ENCODE measurements around the gene BCR.
A peak's percentile ranks its signal among the peaks of the same experiment; 100 is the strongest.

Gene BCR

DNA sequence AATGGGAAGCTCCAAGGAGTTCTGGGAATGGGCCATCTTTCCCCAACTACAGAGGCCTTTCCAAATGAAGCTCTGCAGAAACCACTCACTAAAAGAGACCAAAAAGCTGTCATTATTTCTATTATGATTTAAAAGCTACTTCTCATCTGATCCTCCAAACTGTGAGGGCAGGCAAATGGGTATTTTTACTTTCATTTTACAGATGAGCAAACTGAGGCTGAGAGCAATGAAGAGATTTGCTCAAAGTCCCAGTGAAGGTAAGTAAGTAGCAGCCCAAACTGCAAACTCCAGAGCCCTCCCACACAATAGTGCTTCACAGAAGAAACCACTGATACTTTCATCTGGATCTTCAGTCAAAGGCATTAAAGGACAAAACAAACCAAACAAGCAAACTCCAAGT is 39.9 kb upstream of the BCR start:
- H3K4me2 ChIP-seq = peak overlapping the region; percentile 90

DNA sequence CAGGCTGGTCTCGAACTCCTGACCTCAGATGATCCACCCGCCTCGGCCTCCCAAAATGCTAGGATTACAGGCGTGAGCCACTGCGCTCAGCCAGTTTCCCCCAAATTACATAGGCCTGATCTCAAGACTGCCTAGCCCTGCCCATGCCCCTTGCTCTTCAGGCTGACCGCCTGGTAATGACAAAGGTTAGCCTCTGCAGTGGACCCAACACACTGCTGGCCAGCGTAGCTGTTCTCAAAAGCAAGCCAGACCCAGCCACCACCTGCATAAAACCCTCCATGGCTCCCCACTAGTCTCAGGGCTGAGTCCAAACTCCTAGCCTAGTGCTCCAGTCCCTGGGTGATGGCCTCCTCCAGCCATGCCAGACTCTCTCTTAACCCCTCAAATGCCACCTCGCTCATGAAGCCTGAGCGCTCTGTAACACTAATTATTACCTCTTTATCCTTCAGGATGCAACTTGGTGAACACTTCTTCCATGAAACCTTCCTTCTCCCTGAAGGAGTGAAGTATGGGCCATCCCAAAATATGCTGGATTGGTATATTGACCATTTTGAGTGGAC is 37.7 kb upstream of the BCR start:
- no peak overlapping the region for H3K4me3 ChIP-seq
- H3K27me3 ChIP-seq = no peaks in the 10 kb centered on the region
- no peak overlapping the region for H3K27ac ChIP-seq
- H3K9ac ChIP-seq = no peak overlapping the region
- peak overlapping the region; percentile 90 for H3K4me2 ChIP-seq
- H4K20me1 ChIP-seq = peaks cover 8% of the 10 kb centered on the region
- no peaks in the 10 kb centered on the region for H3K9me3 ChIP-seq
- TF ChIP-seq Cebpa-rat (IDR thresholded peaks at IDR 0.05) = no peak
- H3K36me3 ChIP-seq = no peaks in the 10 kb centered on the region
- peaks cover 88% of the 10 kb centered on the region for H3K4me1 ChIP-seq

More for the DNA sequence above, 39.9 kb upstream of the BCR start:
- Histone ChIP-seq H3K36me3 (no peaks in the 10 kb centered on the region), H3K9me3 (no peaks in the 10 kb centered on the region), H4K20me1 (peaks cover 8% of the 10 kb centered on the region), H3K27me3 (no peaks in the 10 kb centered on the region), H3K4me3 (no peak overlapping the region), H3K9ac (no peak overlapping the region), H3K4me1 (peaks cover 96% of the 10 kb centered on the region), H3K27ac (no peak overlapping the region)
- no peak for TF ChIP-seq Cebpa-rat (IDR thresholded peaks at IDR 0.05)

DNA sequence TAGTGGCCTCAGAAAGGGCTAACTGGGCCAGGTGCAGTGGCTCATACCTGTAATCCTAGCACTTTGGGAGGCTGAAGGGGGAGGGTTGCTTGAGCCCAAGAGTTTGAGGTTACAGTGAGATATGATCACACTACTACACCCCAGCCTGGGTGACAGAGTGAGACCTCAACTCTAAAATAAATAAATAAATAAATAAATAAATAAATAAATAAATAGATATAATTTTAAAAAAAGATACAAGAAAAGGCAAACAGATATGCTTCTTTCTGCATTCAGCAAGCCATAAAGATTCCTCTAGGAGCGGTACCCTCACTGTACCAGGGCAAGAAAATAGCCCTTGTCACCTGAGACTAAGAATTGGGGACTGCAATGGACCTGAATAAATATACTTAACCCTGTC is 37.2 kb upstream of the BCR start:
- Histone ChIP-seq H4K20me1 (peaks cover 7% of the 10 kb centered on the region), H3K27ac (no peak overlapping the region), H3K9ac (no peak overlapping the region), H3K9me3 (no peaks in the 10 kb centered on the region), H3K27me3 (no peaks in the 10 kb centered on the region), H3K4me3 (no peak overlapping the region), H3K4me1 (peaks cover 83% of the 10 kb centered on the region), H3K36me3 (no peaks in the 10 kb centered on the region), H3K4me2 (no peak overlapping the region)
- no peak for TF ChIP-seq Cebpa-rat (IDR thresholded peaks at IDR 0.05)

DNA sequence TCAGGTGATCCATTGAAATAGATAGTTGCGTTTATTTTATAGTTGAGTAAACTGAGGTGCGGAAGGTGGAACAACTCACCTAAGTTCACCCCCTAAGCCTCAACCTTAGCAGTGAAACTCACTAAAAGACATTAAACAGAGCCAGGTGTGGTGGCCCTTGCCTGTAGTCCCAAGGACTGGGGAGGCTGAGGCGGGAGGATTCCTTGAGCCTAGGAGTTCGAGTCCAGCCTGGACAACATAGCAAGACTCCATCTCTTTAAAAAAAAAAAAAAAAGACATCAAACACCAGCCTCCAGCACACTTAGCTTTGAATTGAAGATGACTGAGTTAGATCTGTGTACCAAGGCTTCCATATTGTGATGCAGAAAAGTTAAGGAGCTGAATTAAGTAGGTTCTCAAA is 35.9 kb upstream of the BCR start:
- Histone ChIP-seq H3K4me3 (peak overlapping the region; percentile 61; the same call in 1 of the 2 replicates), H3K9ac (no peak overlapping the region), H3K9me3 (no peaks in the 10 kb centered on the region), H3K36me3 (no peaks in the 10 kb centered on the region), H4K20me1 (no peaks in the 10 kb centered on the region), H3K27me3 (no peaks in the 10 kb centered on the region), H3K4me1 (peaks cover 70% of the 10 kb centered on the region), H3K4me2 (peak overlapping the region; percentile 96), H3K27ac (no peak overlapping the region)
- no peak for TF ChIP-seq Cebpa-rat (IDR thresholded peaks at IDR 0.05)

DNA sequence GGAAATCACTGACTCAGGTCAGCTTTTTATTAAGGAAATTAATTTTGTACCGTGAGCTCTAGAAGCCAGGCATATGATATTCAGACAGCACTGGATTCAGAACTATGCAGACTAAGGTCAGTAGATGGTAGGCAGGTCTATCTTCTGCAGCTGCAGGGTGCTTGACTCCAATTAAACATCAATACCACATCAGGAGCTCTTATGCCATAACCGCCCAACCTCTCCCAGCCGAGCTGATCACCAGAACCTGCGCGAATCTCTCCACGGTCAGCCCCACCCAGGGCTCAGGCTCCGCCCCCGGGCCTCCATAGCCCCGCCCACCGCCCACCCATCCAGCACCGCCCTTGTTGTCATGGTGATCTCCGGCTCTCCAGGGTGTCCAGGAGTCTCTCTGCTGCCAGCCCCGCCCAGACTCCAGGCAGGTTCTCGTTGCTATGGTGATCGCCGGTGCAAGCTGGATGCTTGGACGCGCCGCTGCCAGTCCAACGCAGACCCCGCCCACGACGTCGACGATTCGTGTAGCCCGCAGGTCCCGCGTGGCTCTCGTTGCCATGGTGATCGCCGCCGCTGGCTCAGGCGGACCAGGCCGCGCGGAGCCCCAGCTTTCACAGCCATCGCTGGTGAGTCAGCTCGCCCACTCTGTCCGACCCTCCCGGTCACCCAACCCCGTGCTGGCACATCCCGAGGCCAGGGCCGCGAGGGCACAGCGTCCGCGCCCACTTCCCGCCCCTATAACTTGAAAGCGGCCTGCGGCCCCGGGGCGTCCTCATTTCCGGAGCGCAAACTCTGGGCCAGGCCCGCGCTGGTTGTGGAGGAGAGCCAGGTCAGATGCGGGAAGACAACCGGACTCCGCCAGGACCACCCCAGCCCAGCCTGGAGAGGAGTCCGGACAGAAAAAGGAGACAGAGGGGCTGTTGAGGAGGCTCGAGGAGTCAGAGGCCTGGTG is 35.1 kb upstream of the BCR start, which contains the start of gene RAB36:
Gene RAB36, plus strand, starts transcription at position 546 of the 946 bp plus-strand sequence. CDS start 1,140 bp downstream, outside the sequence.
- Histone ChIP-seq H4K20me1 (no peaks in the 10 kb centered on the region), H3K4me1 (peaks cover 68% of the 10 kb centered on the region), H3K4me3 (peak within 1 kb of the TSS; percentile 61), H3K4me2 (peak within 1 kb of the TSS; percentile 96), H3K9ac (peak within 1 kb of the TSS; percentile 26; the same call in 1 of the 2 replicates), H3K36me3 (no peaks in the 10 kb centered on the region), H3K27ac (no peak within 1 kb of the TSS), H3K9me3 (no peaks in the 10 kb centered on the region), H3K27me3 (no peaks in the 10 kb centered on the region)
- TF ChIP-seq Cebpa-rat (IDR thresholded peaks at IDR 0.05) = no peak

DNA sequence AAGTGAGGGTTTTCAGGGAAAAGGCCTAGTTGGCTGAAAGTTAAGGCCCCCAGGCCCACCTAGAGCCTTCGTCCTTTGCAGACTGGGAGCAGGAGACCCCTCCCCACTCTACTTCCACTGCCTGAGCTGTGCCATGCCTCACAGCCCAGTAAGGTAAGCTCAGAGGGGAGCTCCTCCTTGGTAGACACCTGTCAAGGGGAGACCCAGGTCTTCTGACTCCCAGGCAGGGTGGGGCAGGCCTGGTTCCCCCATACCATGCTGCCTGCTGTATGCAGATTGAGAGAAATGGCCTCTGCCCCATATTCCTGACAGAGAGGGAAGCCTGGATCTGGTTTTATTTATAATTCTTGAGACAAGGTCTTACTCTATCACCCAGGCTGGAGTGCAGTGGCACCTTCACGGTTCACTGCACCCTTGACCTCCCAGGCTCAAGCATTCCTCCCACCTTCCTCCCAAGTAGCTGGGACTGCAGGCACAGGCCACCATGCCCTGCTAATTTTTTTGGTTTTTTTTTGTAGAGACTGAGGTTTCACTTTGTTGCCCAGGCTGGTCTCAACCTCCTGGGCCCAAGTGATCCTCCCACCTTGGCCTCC is 34.3 kb upstream of the BCR start:
- no peaks in the 10 kb centered on the region for H3K9me3 ChIP-seq
- peak overlapping the region; percentile 61 for H3K4me3 ChIP-seq
- no peak for TF ChIP-seq Cebpa-rat (IDR thresholded peaks at IDR 0.05)
- no peaks in the 10 kb centered on the region for H3K27me3 ChIP-seq
- peaks cover 60% of the 10 kb centered on the region for H3K4me1 ChIP-seq
- no peaks in the 10 kb centered on the region for H3K36me3 ChIP-seq
- no peak overlapping the region for H3K27ac ChIP-seq
- peak overlapping the region; percentile 96 for H3K4me2 ChIP-seq
- H4K20me1 ChIP-seq = no peaks in the 10 kb centered on the region
- peak overlapping the region; percentile 26; the same call in 1 of the 2 replicates for H3K9ac ChIP-seq

DNA sequence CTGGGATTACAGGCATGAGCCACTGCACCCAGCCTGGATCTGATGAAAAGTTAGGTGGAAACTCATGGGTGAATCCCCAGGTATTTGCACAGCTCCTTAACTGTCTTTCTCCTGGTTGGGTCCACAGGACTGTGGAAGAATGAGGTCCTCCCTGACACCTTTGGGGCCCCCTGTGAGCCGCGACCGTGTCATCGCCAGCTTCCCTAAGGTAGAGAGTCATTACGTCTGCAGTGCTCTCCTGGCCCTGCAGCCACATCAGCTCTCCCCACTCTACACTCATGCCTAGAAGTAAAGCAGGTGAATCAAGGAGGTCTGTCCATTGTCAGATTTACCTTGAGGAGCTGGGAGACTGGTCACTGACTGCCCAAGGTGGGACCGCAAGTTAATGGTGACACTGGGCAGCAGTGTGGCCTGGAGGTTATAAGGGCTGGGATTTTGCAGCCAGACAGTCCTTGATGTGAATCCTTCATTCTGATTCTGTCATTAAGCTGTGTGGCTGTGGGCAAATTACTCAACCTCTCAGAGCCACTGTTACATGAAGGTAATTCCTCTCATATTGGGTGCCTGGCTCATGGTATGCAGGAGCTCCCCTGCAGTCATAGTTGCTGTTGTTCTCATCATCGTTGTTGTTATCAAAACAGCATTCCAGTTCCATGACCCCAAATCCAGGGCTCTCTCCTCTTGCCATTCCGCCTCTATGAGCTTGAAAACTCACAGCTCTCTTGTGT is 33.7 kb upstream of the BCR start:
- H3K4me3 ChIP-seq = no peak overlapping the region
- H4K20me1 ChIP-seq = no peaks in the 10 kb centered on the region
- peak overlapping the region; percentile 96; the same call in 1 of the 2 replicates for H3K4me2 ChIP-seq
- no peak for TF ChIP-seq Cebpa-rat (IDR thresholded peaks at IDR 0.05)
- no peak overlapping the region for H3K9ac ChIP-seq
- H3K36me3 ChIP-seq = no peaks in the 10 kb centered on the region
- no peak overlapping the region for H3K27ac ChIP-seq
- H3K4me1 ChIP-seq = peaks cover 53% of the 10 kb centered on the region
- no peaks in the 10 kb centered on the region for H3K27me3 ChIP-seq
- no peaks in the 10 kb centered on the region for H3K9me3 ChIP-seq

DNA sequence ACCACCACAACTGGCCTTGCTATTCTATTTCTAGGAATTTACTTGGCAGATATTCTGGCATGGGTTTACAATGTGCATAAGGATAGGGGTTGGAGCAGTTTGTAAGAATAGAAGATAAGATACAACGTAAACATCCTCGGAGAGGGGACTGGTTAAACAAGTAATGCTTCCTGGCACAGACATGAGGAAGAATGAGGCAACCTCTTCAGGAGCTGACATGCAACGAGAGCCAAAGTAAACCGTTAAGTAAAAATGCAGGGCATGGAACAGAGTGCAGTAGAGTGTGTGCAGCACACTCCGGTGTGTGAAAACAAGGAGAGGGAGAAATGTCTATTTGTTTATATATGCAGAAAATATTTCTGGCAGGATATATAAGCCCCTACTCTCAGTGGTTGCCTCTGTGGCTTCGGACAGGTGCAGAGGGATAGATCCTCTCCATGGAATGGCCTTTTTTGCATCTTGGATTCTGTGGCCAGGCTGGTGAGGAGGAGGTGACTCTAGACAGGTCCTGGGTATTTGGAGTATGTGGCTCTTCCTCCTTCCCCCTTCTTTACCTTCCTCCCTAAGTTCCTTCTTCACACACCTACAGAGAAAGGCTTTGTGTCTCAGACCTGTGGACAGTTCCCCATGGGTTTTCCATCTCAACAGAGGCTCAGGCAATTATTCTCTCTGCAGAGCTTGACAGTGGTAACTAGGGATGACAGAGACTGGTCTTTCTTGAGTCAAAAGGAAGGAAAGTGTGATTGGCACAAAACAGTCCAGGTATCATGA is 32.5 kb upstream of the BCR start:
- no peak for TF ChIP-seq Cebpa-rat (IDR thresholded peaks at IDR 0.05)
- Histone ChIP-seq H4K20me1 (no peaks in the 10 kb centered on the region), H3K4me2 (no peak overlapping the region), H3K27me3 (no peaks in the 10 kb centered on the region), H3K27ac (no peak overlapping the region), H3K4me1 (peaks cover 51% of the 10 kb centered on the region), H3K4me3 (no peak overlapping the region), H3K36me3 (no peaks in the 10 kb centered on the region), H3K9ac (no peak overlapping the region), H3K9me3 (no peaks in the 10 kb centered on the region)
